GM12874 (cell line): ENCODE measurements around the gene FAM241B.

Experiments used
- CTCF ChIP-seq: IDR thresholded peaks from 2 replicates; pipeline ENCODE4 v1.5.1; 2011; ENCODE audit warnings: low read depth, mild to moderate bottlenecking, control low read depth, low read length, moderate library complexity; ENCODE audit not compliant: insufficient read depth

FAM241B gene

GRCh38 chr10:69634759-69635425, 4.8 kb downstream of the FAM241B start:
- no peak for TF ChIP-seq CTCF

- TF ChIP-seq CTCF: no peak
Measured at GRCh38 chr10:69635428-69636272, 5.6 kb downstream of the FAM241B start.

- TF ChIP-seq CTCF: no peak
Measured at GRCh38 chr10:69636273-69636575, 6.2 kb downstream of the FAM241B start.

- no peak for TF ChIP-seq CTCF
Measured at GRCh38 chr10:69636626-69637605, 6.9 kb downstream of the FAM241B start.

- TF ChIP-seq CTCF: no peak
Measured at GRCh38 chr10:69638642-69639041, 8.6 kb downstream of the FAM241B start.

- peak; percentile 72 for TF ChIP-seq CTCF
Measured at GRCh38 chr10:69639291-69640195, 9.5 kb downstream of the FAM241B start.
